B cell (primary cell): ENCODE results near the gene ANKRD11. TPM values are rescaled to one million over a fixed set of nuclear protein-coding genes. Genes with fewer than 3 reads are reported as not detected.

ENCODE experiments used
- ATAC-seq: fragments of 200-7000 bp; cut with Tn5 transposase; one replicate; pipeline ENCODE4 v1.10.0; 2021; ENCODE audit warnings: low read depth, mild to moderate bottlenecking, moderate number of reproducible peaks, moderate library complexity
- CTCF ChIA-PET: fragments of 350-600 bp; sonication (Branson Sonifier 250); formaldehyde crosslinking; loops from one replicate; lab custom pipeline; 2021; ENCODE audit warnings: antibody characterized with exemption, inconsistent platforms; lab: Charles Lee
- POLR2A ChIA-PET: fragments of 350-600 bp; sonication (Branson Sonifier 250); formaldehyde crosslinking; loops from one replicate; lab custom pipeline; 2021; ENCODE audit warnings: antibody characterized with exemption; lab: Charles Lee
- DNase-seq: peaks from one replicate; pipeline ENCODE4 v3.0.0; 2013
- H2AFZ ChIP-seq: 2 replicates; pipeline ENCODE4 v1.6.1; 2012; ENCODE audit warnings: mild to moderate bottlenecking, low read depth, low read length; ENCODE audit not compliant: insufficient read depth, poor library complexity, severe bottlenecking
- H3K27ac ChIP-seq, 2 donors: 1 replicate in 1 of 2; 2 replicates in 1 of 2; pipeline ENCODE4 v1.5.1; 2012 to 2013; ENCODE audit warnings: low read length in 2 of 2, mild to moderate bottlenecking in 2 of 2, moderate library complexity in 1 of 2
- H3K27me3 ChIP-seq, 4 experiments: fragments of 200-600 bp in 1 of 4; sonication (generic) in 1 of 4; replicated peaks in 1 of 4; 1 replicate in 2 of 4; 2 replicates in 2 of 4; pipeline versions ENCODE4 v1.6.1 to v1.7.0; 2013 to 2016; ENCODE audit warnings: low read length in 3 of 4, mild to moderate bottlenecking in 2 of 4, mixed read lengths in 1 of 4, moderate library complexity in 1 of 4; ENCODE audit not compliant: insufficient read depth in 4 of 4, control insufficient read depth in 3 of 4; ENCODE audit errors: control extremely low read depth in 1 of 4
- H3K36me3 ChIP-seq, 2 experiments: replicated peaks in 1 of 2; 1 replicate in 1 of 2; 2 replicates in 1 of 2; pipeline versions ENCODE4 v1.6.1 to v1.7.1; 2013; ENCODE audit warnings: low read length in 1 of 2; ENCODE audit not compliant: insufficient read depth in 2 of 2, control insufficient read depth in 1 of 2; ENCODE audit errors: control extremely low read depth in 1 of 2, extremely low read depth in 1 of 2
- H3K4me1 ChIP-seq, 2 donors: fragments of 200-600 bp in 1 of 2; sonication (generic) in 1 of 2; 1 replicate in 1 of 2; 2 replicates in 1 of 2; pipeline versions ENCODE4 v1.5.1 to v1.6.1; 2013 to 2017; ENCODE audit warnings: low read length in 2 of 2; ENCODE audit not compliant: control insufficient read depth in 2 of 2, insufficient read depth in 2 of 2
- H3K4me2 ChIP-seq: replicated peaks from 2 replicates; pipeline ENCODE3; 2012; ENCODE audit warnings: mild to moderate bottlenecking, low read depth, low read length; ENCODE audit not compliant: poor library complexity, severe bottlenecking
- H3K4me3 ChIP-seq, 5 experiments: fragments of 200-600 bp in 1 of 5; sonication (generic) in 1 of 5; 1 replicate in 3 of 5; 2 replicates in 2 of 5; pipeline versions ENCODE4 v1.5.1 to v1.7.0; 2011 to 2016; ENCODE audit warnings: low read length in 4 of 5, mild to moderate bottlenecking in 4 of 5, low read depth in 2 of 5, control low read depth in 1 of 5, moderate library complexity in 1 of 5; ENCODE audit not compliant: insufficient read depth in 1 of 5; ENCODE audit errors: control extremely low read depth in 1 of 5, extremely low read depth in 1 of 5
- H3K79me2 ChIP-seq: fragments of 200-600 bp; sonication (generic); one replicate; pipeline ENCODE4 v1.6.0; 2016; ENCODE audit warnings: low read length; ENCODE audit not compliant: control insufficient read depth, insufficient read depth
- H3K9ac ChIP-seq: fragments of 200-600 bp; sonication (generic); 2 replicates; pipeline ENCODE4 v1.6.1; 2017; ENCODE audit warnings: mild to moderate bottlenecking, low read length, moderate library complexity
- H3K9me3 ChIP-seq, 3 donors: one replicate each; pipeline versions ENCODE4 v1.6.1 to v1.7.1; 2013; ENCODE audit warnings: low read length in 2 of 3; ENCODE audit not compliant: control insufficient read depth in 2 of 3, insufficient read depth in 1 of 3; ENCODE audit errors: control extremely low read depth in 1 of 3
- H4K20me1 ChIP-seq: 2 replicates; pipeline ENCODE4 v1.6.0; 2012; ENCODE audit warnings: mild to moderate bottlenecking, low read length; ENCODE audit not compliant: insufficient read depth, control insufficient read depth, poor library complexity, severe bottlenecking
- H3K27ac Mint-ChIP-seq: one replicate; pipeline ENCODE4 v1.8.0; 2021; ENCODE audit warnings: mixed read lengths
- H3K27me3 Mint-ChIP-seq: one replicate; pipeline ENCODE4 v1.8.0; 2021; ENCODE audit warnings: mixed read lengths
- H3K4me1 Mint-ChIP-seq: one replicate; pipeline ENCODE4 v1.8.0; 2021; ENCODE audit warnings: mixed read lengths
- H3K4me3 Mint-ChIP-seq: one replicate; pipeline ENCODE4 v1.8.0; 2021; ENCODE audit warnings: mixed read lengths
- H3K9me3 Mint-ChIP-seq: one replicate; pipeline ENCODE4 v1.8.0; 2022; ENCODE audit warnings: mixed read lengths; ENCODE audit not compliant: insufficient read depth
- EZH2 ChIP-seq: IDR thresholded peaks from 2 replicates; pipeline ENCODE4 v1.6.1; 2012; ENCODE audit warnings: borderline replicate concordance, low read depth, mild to moderate bottlenecking, moderate library complexity, low read length; ENCODE audit not compliant: insufficient read depth, poor library complexity, severe bottlenecking
- WGBS: methylation state at CpG from one replicate; pipeline ENCODE4 v1.1.5; 2013; ENCODE audit warnings: missing lambda C conversion rate; ENCODE audit not compliant: insufficient coverage; 5-methylcytosine and 5-hydroxymethylcytosine counted together
- intact Hi-C: fragments of 100-400 bp; cut with micrococcal nuclease; formaldehyde crosslinking; loops from one replicate; pipeline ENCODE4 v1.10.0; 2022
- polyA plus RNA-seq: library from polyadenylated mRNA; depleted of rRNA; stranded (reverse); fragments of >200 nt; gene quantifications from 2 replicates; pipeline ENCODE4 v1.2.3, GENCODE V29; 2012
- total RNA-seq, 2 donors: library from RNA; stranded (reverse); fragments of 120-200 nt in 1 of 2; gene quantifications; 1 replicate in 1 of 2; 2 replicates in 1 of 2; pipeline versions ENCODE4 v1.2.3 to v1.2.4, GENCODE V29; 2013 to 2022
- TF ChIP-seq, protein P1 (sequence below): fragments of 200-600 bp; IDR thresholded peaks from one replicate; pipeline ENCODE4 v1.8.0; 2022; ENCODE audit warnings: antibody characterized with exemption, mild to moderate bottlenecking

The ANKRD11 gene
- total and polyA plus RNA-seq, 2 donors (not counting 1 experiment from before 2014, with no cell fraction given) = 67.9 to 314 TPM

DNA sequence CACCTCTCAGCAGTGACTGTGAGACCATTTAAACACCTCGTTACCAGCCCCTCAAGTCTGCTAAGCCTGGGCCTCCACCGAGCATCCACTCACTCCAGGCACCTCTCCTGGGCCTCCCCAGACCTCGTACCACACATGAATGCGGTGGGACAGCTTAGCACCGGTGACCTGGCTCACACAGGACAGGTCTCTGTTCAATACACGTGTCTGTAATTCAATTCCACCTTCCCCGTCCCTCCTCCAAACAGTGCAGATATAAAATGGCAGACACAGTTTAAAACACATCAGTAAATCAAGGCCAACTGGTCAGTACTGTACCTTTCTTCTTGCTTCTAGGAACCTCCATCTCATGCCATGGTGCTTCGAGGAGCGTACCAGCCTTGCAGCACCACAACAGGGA lies 199.0 kb downstream of the ANKRD11 start:
- H3K79me2 ChIP-seq = peaks cover 51% of the 10 kb centered on the region

DNA sequence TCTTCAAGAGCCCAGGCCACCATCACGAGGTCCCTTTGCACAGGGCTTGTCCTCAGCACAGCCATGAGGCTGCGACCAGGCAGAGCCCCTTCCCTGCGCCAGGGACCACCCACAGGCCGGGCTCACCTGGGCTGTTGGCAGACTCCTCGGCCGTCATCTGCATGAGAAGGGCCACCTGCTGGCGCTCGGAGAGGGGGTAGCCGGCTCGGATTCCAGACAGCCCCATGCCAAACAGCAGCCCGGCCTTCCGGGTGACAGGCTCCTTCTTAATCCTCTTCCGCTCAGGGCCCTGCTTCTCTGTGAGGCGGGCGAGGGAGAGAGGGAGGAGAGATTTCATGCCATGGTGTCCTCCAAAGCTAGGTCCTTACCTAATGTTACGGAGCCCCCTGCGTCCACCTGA lies 199.5 kb downstream of the ANKRD11 start:
- ChIA-PET CTCF (interaction anchor here (2.3 kb wide), 1 partner anchor 9 kb away, joined by 7 read pairs; no protein-coding TSS in a partner anchor), POLR2A (no interaction called here)
- Histone ChIP-seq H3K9ac (no peak overlapping the region), H3K36me3 (peaks cover 0 to 43% of the 10 kb centered on the region in 2 experiments), H3K27ac (no peak overlapping the region), H2AFZ (no peak overlapping the region), H3K27me3 (no peaks in the 10 kb centered on the region), H3K4me1 (no peaks in the 10 kb centered on the region), H4K20me1 (peaks cover 92% of the 10 kb centered on the region), H3K79me2 (peaks cover 46% of the 10 kb centered on the region), H3K9me3 (no peaks in the 10 kb centered on the region), H3K4me2 (no peak overlapping the region), H3K4me3 (no peak overlapping the region)
- intact Hi-C loops = no loop called here
- TF ChIP-seq, protein P1, sequence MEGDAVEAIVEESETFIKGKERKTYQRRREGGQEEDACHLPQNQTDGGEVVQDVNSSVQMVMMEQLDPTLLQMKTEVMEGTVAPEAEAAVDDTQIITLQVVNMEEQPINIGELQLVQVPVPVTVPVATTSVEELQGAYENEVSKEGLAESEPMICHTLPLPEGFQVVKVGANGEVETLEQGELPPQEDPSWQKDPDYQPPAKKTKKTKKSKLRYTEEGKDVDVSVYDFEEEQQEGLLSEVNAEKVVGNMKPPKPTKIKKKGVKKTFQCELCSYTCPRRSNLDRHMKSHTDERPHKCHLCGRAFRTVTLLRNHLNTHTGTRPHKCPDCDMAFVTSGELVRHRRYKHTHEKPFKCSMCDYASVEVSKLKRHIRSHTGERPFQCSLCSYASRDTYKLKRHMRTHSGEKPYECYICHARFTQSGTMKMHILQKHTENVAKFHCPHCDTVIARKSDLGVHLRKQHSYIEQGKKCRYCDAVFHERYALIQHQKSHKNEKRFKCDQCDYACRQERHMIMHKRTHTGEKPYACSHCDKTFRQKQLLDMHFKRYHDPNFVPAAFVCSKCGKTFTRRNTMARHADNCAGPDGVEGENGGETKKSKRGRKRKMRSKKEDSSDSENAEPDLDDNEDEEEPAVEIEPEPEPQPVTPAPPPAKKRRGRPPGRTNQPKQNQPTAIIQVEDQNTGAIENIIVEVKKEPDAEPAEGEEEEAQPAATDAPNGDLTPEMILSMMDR = no peak
- TF ChIP-seq EZH2 = no peak
- no peak overlapping the region for H3K27ac Mint-ChIP-seq
- H3K4me1 Mint-ChIP-seq = peaks cover 4% of the 10 kb centered on the region
- no peaks in the 10 kb centered on the region for H3K9me3 Mint-ChIP-seq
- no peaks in the 10 kb centered on the region for H3K27me3 Mint-ChIP-seq
- no peak for DNase-seq
- WGBS = 92% methylated on average over 8 of the region's 17 CpGs
- no peak overlapping the region for H3K4me3 Mint-ChIP-seq
- ATAC-seq = no peak

More for the DNA sequence above, 199.0 kb downstream of the ANKRD11 start:
- Histone ChIP-seq H3K9ac (no peak overlapping the region), H3K4me2 (no peak overlapping the region), H3K4me1 (no peaks in the 10 kb centered on the region), H3K9me3 (no peaks in the 10 kb centered on the region), H3K36me3 (peaks cover 0 to 38% of the 10 kb centered on the region in 2 experiments), H2AFZ (no peak overlapping the region), H4K20me1 (peaks cover 92% of the 10 kb centered on the region), H3K4me3 (no peak overlapping the region), H3K27ac (no peak overlapping the region), H3K27me3 (no peaks in the 10 kb centered on the region)
- intact Hi-C loops = no loop called here
- H3K9me3 Mint-ChIP-seq = no peaks in the 10 kb centered on the region
- ChIA-PET POLR2A (no interaction called here), CTCF (interaction anchor here (2.3 kb wide), 1 partner anchor 10 kb away, joined by 7 read pairs; no protein-coding TSS in a partner anchor)
- no peak for TF ChIP-seq EZH2
- TF ChIP-seq, protein P1 = no peak
- peaks cover 7% of the 10 kb centered on the region for H3K4me1 Mint-ChIP-seq
- H3K4me3 Mint-ChIP-seq = no peak overlapping the region
- no peak overlapping the region for H3K27ac Mint-ChIP-seq
- no peaks in the 10 kb centered on the region for H3K27me3 Mint-ChIP-seq
- DNase-seq (no peak), ATAC-seq (no peak)
- 88% methylated on average over 9 of the region's 9 CpGs for WGBS
